ENCODE measurements around the gene RPL15.

RPL15 gene

GRCh38 chr3:23937296-23937695, 20.4 kb downstream of the RPL15 start:
- DNase-seq: no peak
- no peak overlapping the region for H2BK5ac ChIP-seq (ENCODE audit: low read length)
- H4K5ac ChIP-seq (ENCODE audit: low read length): no peak overlapping the region

GRCh38 chr3:23938688-23939087, 21.8 kb downstream of the RPL15 start:
- Histone ChIP-seq H4K5ac (ENCODE audit: low read length) (no peak overlapping the region), H2AK5ac (ENCODE audit: low read length) (no peak overlapping the region), H3K56ac (ENCODE audit: low read length) (peak overlapping the region; percentile 60), H3K4me3 (ENCODE audit: low read length) (no peak overlapping the region), H2BK15ac (replicated peaks; ENCODE audit: low read depth) (no peak overlapping the region), H2BK120ac (ENCODE audit: low read depth, low read length) (no peak overlapping the region), H3K79me1 (ENCODE audit: low read length) (no peaks in the 10 kb centered on the region), H3K23ac (ENCODE audit: low read length) (no peak overlapping the region), H3K9ac (ENCODE audit: low read length) (no peak overlapping the region), H3K4me1 (ENCODE audit: control insufficient read depth, low read depth, low read length) (peaks cover 3% of the 10 kb centered on the region), H3K4ac (ENCODE audit: low read depth, low read length) (no peak overlapping the region), H3K27ac (ENCODE audit: low read depth, low read length) (no peak overlapping the region), H2BK5ac (ENCODE audit: low read length) (peak overlapping the region; percentile 71), H4K8ac (ENCODE audit: low read depth, low read length) (no peak overlapping the region), H3K27me3 (ENCODE audit: insufficient read depth, low read length, poor library complexity) (no peaks in the 10 kb centered on the region), H3K18ac (ENCODE audit: low read length) (no peak overlapping the region), H3K79me2 (ENCODE audit: control insufficient read depth, insufficient read depth, low read length) (no peaks in the 10 kb centered on the region), H3K4me2 (ENCODE audit: low read length) (no peak overlapping the region), H3K36me3 (ENCODE audit: control insufficient read depth, insufficient read depth, low read length) (no peaks in the 10 kb centered on the region)
- DNase-seq: peak; percentile 97

More at GRCh38 chr3:23937296-23937695, 20.4 kb downstream of the RPL15 start:
- Histone ChIP-seq H3K36me3 (ENCODE audit: control insufficient read depth, insufficient read depth, low read length) (no peaks in the 10 kb centered on the region), H3K56ac (ENCODE audit: low read length) (no peak overlapping the region), H3K23ac (ENCODE audit: low read length) (no peak overlapping the region), H3K18ac (ENCODE audit: low read length) (no peak overlapping the region), H3K4me1 (ENCODE audit: control insufficient read depth, low read depth, low read length) (peaks cover 2% of the 10 kb centered on the region), H2BK15ac (replicated peaks; ENCODE audit: low read depth) (no peak overlapping the region), H3K4me2 (ENCODE audit: low read length) (no peak overlapping the region), H2BK120ac (ENCODE audit: low read depth, low read length) (no peak overlapping the region), H4K8ac (ENCODE audit: low read depth, low read length) (no peak overlapping the region), H3K79me1 (ENCODE audit: low read length) (no peaks in the 10 kb centered on the region), H3K4ac (ENCODE audit: low read depth, low read length) (no peak overlapping the region), H3K79me2 (ENCODE audit: control insufficient read depth, insufficient read depth, low read length) (no peaks in the 10 kb centered on the region), H3K27ac (ENCODE audit: low read depth, low read length) (no peak overlapping the region), H3K9ac (ENCODE audit: low read length) (no peak overlapping the region), H2AK5ac (ENCODE audit: low read length) (no peak overlapping the region), H3K4me3 (ENCODE audit: low read length) (no peak overlapping the region), H3K27me3 (ENCODE audit: insufficient read depth, low read length, poor library complexity) (no peaks in the 10 kb centered on the region)
- WGBS (ENCODE audit: extremely low coverage, insufficient coverage, low lambda C conversion rate): no CpG with 5 or more reads among the region's 1 CpG

DNA sequence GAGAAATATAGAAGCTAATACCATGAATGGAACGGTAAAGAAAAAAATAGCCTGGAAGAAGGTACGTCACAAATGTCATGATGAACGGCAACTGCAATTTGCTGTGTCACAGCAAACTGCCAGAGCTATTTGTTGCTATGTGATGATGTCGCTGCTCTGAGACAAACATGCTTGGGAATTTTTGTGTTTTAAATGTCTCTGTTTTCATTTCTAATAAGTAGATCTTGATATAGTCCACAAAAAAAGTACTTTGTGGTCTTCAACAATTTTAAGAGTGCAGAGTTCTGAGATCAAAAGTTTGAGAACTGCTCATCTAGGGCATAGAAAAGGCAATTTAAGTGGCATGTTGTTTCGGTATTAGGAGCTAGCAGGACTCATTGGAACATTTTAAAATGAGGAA, 23.8 kb downstream of the RPL15 start:
- no peak overlapping the region for H3K23ac ChIP-seq (ENCODE audit: low read length)
- peak; percentile 83 for DNase-seq
- no peaks in the 10 kb centered on the region for H3K79me1 ChIP-seq (ENCODE audit: low read length)
- no peak overlapping the region for H2BK5ac ChIP-seq (ENCODE audit: low read length)
- no peak overlapping the region for H3K4me2 ChIP-seq (ENCODE audit: low read length)
- H3K79me2 ChIP-seq (ENCODE audit: control insufficient read depth, insufficient read depth, low read length): no peaks in the 10 kb centered on the region
- H3K18ac ChIP-seq (ENCODE audit: low read length): no peak overlapping the region
- no peaks in the 10 kb centered on the region for H3K36me3 ChIP-seq (ENCODE audit: control insufficient read depth, insufficient read depth, low read length)
- H2AK5ac ChIP-seq (ENCODE audit: low read length): no peak overlapping the region
- no peak overlapping the region for H2BK120ac ChIP-seq (ENCODE audit: low read depth, low read length)
- H2BK15ac ChIP-seq (replicated peaks; ENCODE audit: low read depth): no peak overlapping the region
- no peak overlapping the region for H3K4me3 ChIP-seq (ENCODE audit: low read length)
- no peak overlapping the region for H3K27ac ChIP-seq (ENCODE audit: low read depth, low read length)
- WGBS (ENCODE audit: extremely low coverage, insufficient coverage, low lambda C conversion rate): no CpG with 5 or more reads among the region's 5 CpGs
- H3K4ac ChIP-seq (ENCODE audit: low read depth, low read length): no peak overlapping the region
- H3K56ac ChIP-seq (ENCODE audit: low read length): no peak overlapping the region
- peaks cover 11% of the 10 kb centered on the region for H3K4me1 ChIP-seq (ENCODE audit: control insufficient read depth, low read depth, low read length)
- H4K8ac ChIP-seq (ENCODE audit: low read depth, low read length): no peak overlapping the region
- no peak overlapping the region for H4K5ac ChIP-seq (ENCODE audit: low read length)
- no peaks in the 10 kb centered on the region for H3K27me3 ChIP-seq (ENCODE audit: insufficient read depth, low read length, poor library complexity)
- H3K9ac ChIP-seq (ENCODE audit: low read length): no peak overlapping the region

GRCh38 chr3:23941440-23941839, 24.5 kb downstream of the RPL15 start:
- Histone ChIP-seq H3K4me2 (ENCODE audit: low read length) (no peak overlapping the region), H3K18ac (ENCODE audit: low read length) (no peak overlapping the region), H3K4me1 (ENCODE audit: control insufficient read depth, low read depth, low read length) (peaks cover 11% of the 10 kb centered on the region), H3K4ac (ENCODE audit: low read depth, low read length) (no peak overlapping the region), H3K79me1 (ENCODE audit: low read length) (no peaks in the 10 kb centered on the region), H3K27me3 (ENCODE audit: insufficient read depth, low read length, poor library complexity) (no peaks in the 10 kb centered on the region), H2BK120ac (ENCODE audit: low read depth, low read length) (no peak overlapping the region), H3K9ac (ENCODE audit: low read length) (no peak overlapping the region), H3K27ac (ENCODE audit: low read depth, low read length) (no peak overlapping the region), H2AK5ac (ENCODE audit: low read length) (no peak overlapping the region), H4K5ac (ENCODE audit: low read length) (no peak overlapping the region), H3K23ac (ENCODE audit: low read length) (no peak overlapping the region), H3K4me3 (ENCODE audit: low read length) (no peak overlapping the region), H2BK5ac (ENCODE audit: low read length) (no peak overlapping the region), H3K36me3 (ENCODE audit: control insufficient read depth, insufficient read depth, low read length) (no peaks in the 10 kb centered on the region), H4K8ac (ENCODE audit: low read depth, low read length) (no peak overlapping the region), H3K56ac (ENCODE audit: low read length) (no peak overlapping the region), H3K79me2 (ENCODE audit: control insufficient read depth, insufficient read depth, low read length) (no peaks in the 10 kb centered on the region), H2BK15ac (replicated peaks; ENCODE audit: low read depth) (no peak overlapping the region)
- WGBS (ENCODE audit: extremely low coverage, insufficient coverage, low lambda C conversion rate): no CpG with 5 or more reads among the region's 4 CpGs
- DNase-seq: no peak

DNA sequence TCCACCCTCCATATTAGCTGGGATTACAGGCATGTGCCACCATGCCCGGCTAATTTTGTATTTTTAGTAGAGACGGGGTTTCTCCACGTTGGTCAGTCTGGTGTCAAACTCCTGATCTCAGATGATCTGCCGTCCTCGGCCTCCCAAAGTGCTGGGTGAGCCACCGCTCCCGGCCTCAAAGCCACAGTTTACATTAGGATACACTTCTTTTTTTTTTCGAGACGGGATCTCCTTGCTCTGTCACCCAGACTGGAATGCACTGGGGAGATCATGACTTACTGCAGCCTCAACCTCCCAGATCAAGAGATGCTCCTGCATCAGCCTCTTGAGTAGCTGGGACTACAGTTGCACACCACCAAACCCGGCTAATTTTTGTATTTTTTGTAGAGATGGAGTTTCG, 25.6 kb downstream of the RPL15 start:
- peak overlapping the region; percentile 59 for H2BK15ac ChIP-seq (replicated peaks; ENCODE audit: low read depth)
- H2BK5ac ChIP-seq (ENCODE audit: low read length): no peak overlapping the region
- DNase-seq: no peak
- H3K4me3 ChIP-seq (ENCODE audit: low read length): no peak overlapping the region
- H3K4me2 ChIP-seq (ENCODE audit: low read length): no peak overlapping the region
- no peaks in the 10 kb centered on the region for H3K36me3 ChIP-seq (ENCODE audit: control insufficient read depth, insufficient read depth, low read length)
- no peak overlapping the region for H3K4ac ChIP-seq (ENCODE audit: low read depth, low read length)
- no peak overlapping the region for H2BK120ac ChIP-seq (ENCODE audit: low read depth, low read length)
- H2AK5ac ChIP-seq (ENCODE audit: low read length): no peak overlapping the region
- H3K27me3 ChIP-seq (ENCODE audit: insufficient read depth, low read length, poor library complexity): no peaks in the 10 kb centered on the region
- peaks cover 16% of the 10 kb centered on the region for H3K4me1 ChIP-seq (ENCODE audit: control insufficient read depth, low read depth, low read length)
- H3K9ac ChIP-seq (ENCODE audit: low read length): no peak overlapping the region
- peaks cover 4% of the 10 kb centered on the region for H3K79me2 ChIP-seq (ENCODE audit: control insufficient read depth, insufficient read depth, low read length)
- H4K8ac ChIP-seq (ENCODE audit: low read depth, low read length): no peak overlapping the region
- no peaks in the 10 kb centered on the region for H3K79me1 ChIP-seq (ENCODE audit: low read length)
- no peak overlapping the region for H3K18ac ChIP-seq (ENCODE audit: low read length)
- H3K56ac ChIP-seq (ENCODE audit: low read length): no peak overlapping the region
- H4K5ac ChIP-seq (ENCODE audit: low read length): no peak overlapping the region
- no peak overlapping the region for H3K27ac ChIP-seq (ENCODE audit: low read depth, low read length)
- H3K23ac ChIP-seq (ENCODE audit: low read length): no peak overlapping the region
- WGBS (ENCODE audit: extremely low coverage, insufficient coverage, low lambda C conversion rate): no CpG with 5 or more reads among the region's 11 CpGs

- H3K56ac ChIP-seq (ENCODE audit: low read length): peak overlapping the region; percentile 98
- peak overlapping the region; percentile 72 for H3K18ac ChIP-seq (ENCODE audit: low read length)
- H3K79me2 ChIP-seq (ENCODE audit: control insufficient read depth, insufficient read depth, low read length): peaks cover 16% of the 10 kb centered on the region
- peak overlapping the region; percentile 65 for H4K8ac ChIP-seq (ENCODE audit: low read depth, low read length)
- H2BK5ac ChIP-seq (ENCODE audit: low read length): no peak overlapping the region
- peaks cover 3% of the 10 kb centered on the region for H3K79me1 ChIP-seq (ENCODE audit: low read length)
- H3K4me3 ChIP-seq (ENCODE audit: low read length): peak overlapping the region; percentile 57
- H2BK15ac ChIP-seq (replicated peaks; ENCODE audit: low read depth): peak overlapping the region; percentile 37
- peak overlapping the region; percentile 68 for H2BK120ac ChIP-seq (ENCODE audit: low read depth, low read length)
- H3K9ac ChIP-seq (ENCODE audit: low read length): peak overlapping the region; percentile 91
- peak overlapping the region; percentile 99 for H3K4me2 ChIP-seq (ENCODE audit: low read length)
- peak overlapping the region; percentile 96 for H3K27ac ChIP-seq (ENCODE audit: low read depth, low read length)
- no CpG with 5 or more reads among the region's 13 CpGs for WGBS (ENCODE audit: extremely low coverage, insufficient coverage, low lambda C conversion rate)
- no peak overlapping the region for H3K4ac ChIP-seq (ENCODE audit: low read depth, low read length)
- H3K36me3 ChIP-seq (ENCODE audit: control insufficient read depth, insufficient read depth, low read length): no peaks in the 10 kb centered on the region
- no peak for DNase-seq
- H4K5ac ChIP-seq (ENCODE audit: low read length): no peak overlapping the region
- no peaks in the 10 kb centered on the region for H3K27me3 ChIP-seq (ENCODE audit: insufficient read depth, low read length, poor library complexity)
- peaks cover 14% of the 10 kb centered on the region for H3K4me1 ChIP-seq (ENCODE audit: control insufficient read depth, low read depth, low read length)
- H3K23ac ChIP-seq (ENCODE audit: low read length): no peak overlapping the region
- H2AK5ac ChIP-seq (ENCODE audit: low read length): no peak overlapping the region
These were observed 27.3 kb downstream of the RPL15 start for GRCh38 chr3:23944007-23944783.

All from mesendoderm (in vitro differentiated cells).